22Rv1 (cell line): ENCODE results near the gene CPTP.

Experiments used
- H3K27ac ChIP-seq: fragments of 450-650 bp; 2 replicates; pipeline ENCODE4 v1.5.1; 2017
- CTCF ChIP-seq: fragments of 450-650 bp; IDR thresholded peaks from 2 replicates; pipeline ENCODE4 v1.5.1; 2017; ENCODE audit warnings: mild to moderate bottlenecking
- ZFX ChIP-seq: fragments of 450-650 bp; IDR thresholded peaks from 2 replicates; pipeline ENCODE4 v1.6.1; 2017; ENCODE audit warnings: antibody characterized with exemption, borderline replicate concordance

CPTP gene

GRCh38 chr1:1331068-1331965 lies 6.7 kb downstream of the CPTP start, which contains the start of gene TAS1R3:
Gene TAS1R3, plus strand, starts transcription at chr1:1331280. Its CDS starts 66 bp downstream, at chr1:1331346.
- peak within 1 kb of the TSS; percentile 75 for H3K27ac ChIP-seq
- TF ChIP-seq CTCF (peak; percentile 18; the same call in 1 of the 2 replicates), ZFX (no peak)

GRCh38 chr1:1332031-1332755 lies 7.6 kb downstream of the CPTP start:
- TF ChIP-seq CTCF: no peak
- TF ChIP-seq ZFX: no peak

DNA sequence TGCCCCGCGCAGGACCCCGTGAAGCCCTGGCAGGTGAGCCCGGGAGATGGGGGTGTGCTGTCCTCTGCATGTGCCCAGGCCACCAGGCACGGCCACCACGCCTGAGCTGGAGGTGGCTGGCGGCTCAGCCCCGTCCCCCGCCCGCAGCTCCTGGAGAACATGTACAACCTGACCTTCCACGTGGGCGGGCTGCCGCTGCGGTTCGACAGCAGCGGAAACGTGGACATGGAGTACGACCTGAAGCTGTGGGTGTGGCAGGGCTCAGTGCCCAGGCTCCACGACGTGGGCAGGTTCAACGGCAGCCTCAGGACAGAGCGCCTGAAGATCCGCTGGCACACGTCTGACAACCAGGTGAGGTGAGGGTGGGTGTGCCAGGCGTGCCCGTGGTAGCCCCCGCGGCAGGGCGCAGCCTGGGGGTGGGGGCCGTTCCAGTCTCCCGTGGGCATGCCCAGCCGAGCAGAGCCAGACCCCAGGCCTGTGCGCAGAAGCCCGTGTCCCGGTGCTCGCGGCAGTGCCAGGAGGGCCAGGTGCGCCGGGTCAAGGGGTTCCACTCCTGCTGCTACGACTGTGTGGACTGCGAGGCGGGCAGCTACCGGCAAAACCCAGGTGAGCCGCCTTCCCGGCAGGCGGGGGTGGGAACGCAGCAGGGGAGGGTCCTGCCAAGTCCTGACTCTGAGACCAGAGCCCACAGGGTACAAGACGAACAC lies 8.3 kb downstream of the CPTP start:
- TF ChIP-seq CTCF: no peak
- no peak for TF ChIP-seq ZFX
- peak overlapping the region; percentile 75 for H3K27ac ChIP-seq

More at GRCh38 chr1:1332031-1332755, 7.6 kb downstream of the CPTP start:
- H3K27ac ChIP-seq: peak overlapping the region; percentile 75

DNA sequence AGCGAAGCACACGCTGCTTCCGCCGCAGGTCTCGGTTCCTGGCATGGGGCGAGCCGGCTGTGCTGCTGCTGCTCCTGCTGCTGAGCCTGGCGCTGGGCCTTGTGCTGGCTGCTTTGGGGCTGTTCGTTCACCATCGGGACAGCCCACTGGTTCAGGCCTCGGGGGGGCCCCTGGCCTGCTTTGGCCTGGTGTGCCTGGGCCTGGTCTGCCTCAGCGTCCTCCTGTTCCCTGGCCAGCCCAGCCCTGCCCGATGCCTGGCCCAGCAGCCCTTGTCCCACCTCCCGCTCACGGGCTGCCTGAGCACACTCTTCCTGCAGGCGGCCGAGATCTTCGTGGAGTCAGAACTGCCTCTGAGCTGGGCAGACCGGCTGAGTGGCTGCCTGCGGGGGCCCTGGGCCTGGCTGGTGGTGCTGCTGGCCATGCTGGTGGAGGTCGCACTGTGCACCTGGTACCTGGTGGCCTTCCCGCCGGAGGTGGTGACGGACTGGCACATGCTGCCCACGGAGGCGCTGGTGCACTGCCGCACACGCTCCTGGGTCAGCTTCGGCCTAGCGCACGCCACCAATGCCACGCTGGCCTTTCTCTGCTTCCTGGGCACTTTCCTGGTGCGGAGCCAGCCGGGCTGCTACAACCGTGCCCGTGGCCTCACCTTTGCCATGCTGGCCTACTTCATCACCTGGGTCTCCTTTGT lies 9.1 kb downstream of the CPTP start:
- H3K27ac ChIP-seq: peak overlapping the region; percentile 75
- TF ChIP-seq CTCF (no peak), ZFX (no peak)

- H3K27ac ChIP-seq: peak overlapping the region; percentile 75; the same call in 1 of the 2 replicates
- no peak for TF ChIP-seq ZFX
- no peak for TF ChIP-seq CTCF
Observed at GRCh38 chr1:1334835-1335234, 10.2 kb downstream of the CPTP start.

DNA sequence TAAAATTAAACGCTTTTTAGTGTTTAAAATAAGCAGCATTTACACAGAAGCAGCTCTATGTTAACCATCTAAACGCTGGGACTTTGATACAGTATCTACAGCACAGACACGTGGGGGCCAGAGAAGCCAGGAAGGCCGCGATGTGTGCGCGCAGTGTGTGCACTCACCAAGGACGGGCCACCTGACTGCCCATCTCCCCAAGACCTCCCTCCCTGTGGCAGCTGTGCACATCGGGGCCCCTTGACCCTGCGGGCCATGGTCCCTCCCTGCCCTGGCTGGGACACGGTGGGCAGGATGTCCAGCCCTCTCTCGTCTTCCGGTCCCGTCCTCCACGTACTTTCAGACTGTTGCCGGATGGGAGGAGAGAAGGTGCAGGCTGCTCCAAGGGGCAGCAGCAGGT lies 10.7 kb downstream of the CPTP start:
- TF ChIP-seq ZFX: no peak
- TF ChIP-seq CTCF: no peak

More for the DNA sequence above, 10.7 kb downstream of the CPTP start:
- no peak overlapping the region; the same call in 1 of the 2 replicates for H3K27ac ChIP-seq
